HG03039 (cell line): Measurements from ENCODE around the gene ZNF518B.

Experiments used
- ATAC-seq: cut with Tn5 transposase; IDR thresholded peaks from one replicate; pipeline ENCODE4 v1.9.1; 2021; ENCODE audit warnings: mild to moderate bottlenecking, moderate library complexity; ENCODE audit not compliant: unreplicated experiment

The ZNF518B gene, protein sequence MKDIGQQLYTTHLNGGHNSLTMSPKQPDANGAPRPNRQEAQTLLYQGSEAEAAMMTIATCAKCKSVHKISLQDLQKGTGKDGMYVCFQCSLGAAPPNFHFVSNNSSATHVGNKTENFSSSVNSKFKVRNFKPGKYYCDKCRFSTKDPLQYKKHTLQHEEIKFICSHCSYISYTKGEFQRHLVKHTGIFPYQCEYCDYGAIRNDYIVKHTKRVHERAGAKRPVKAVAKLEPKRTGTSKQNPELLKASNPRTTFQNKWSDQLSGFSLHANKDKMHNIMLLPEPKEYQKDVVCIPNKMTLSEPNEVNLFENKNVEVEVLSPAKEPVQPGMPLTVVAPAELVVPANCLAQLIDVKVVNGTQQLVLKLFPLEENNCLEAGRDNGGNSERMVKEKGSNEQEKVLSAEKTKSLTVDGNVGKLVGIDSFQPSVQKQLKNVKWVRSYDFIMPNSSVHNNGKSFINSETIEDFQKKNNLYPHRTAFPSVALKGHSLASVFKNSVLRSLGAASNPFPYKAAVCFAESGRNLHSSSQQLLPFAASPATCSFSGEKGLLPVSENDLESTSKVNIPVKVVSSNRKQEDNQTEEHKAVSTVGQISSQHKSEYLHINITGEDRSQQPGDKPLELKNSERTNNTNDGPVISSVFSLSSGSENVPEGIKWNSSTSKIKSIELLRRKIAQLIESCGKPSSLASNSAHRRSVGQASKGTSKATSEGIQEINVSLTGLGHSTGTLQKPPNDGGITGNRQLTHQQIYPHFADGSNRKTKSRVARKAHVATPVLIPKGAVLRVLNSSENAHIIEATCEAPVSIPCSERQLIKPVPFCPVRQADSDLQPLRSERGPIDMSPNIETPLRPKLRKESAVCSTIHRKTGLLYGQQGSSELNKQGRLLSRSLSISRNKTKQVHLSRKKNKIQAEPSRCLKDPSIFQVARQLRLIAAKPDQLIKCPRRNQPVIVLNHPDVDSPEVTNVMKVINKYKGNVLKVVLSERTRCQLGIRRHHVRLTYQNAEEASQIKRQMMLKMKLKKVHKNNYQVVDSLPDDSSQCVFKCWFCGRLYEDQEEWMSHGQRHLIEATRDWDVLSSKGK

DNA sequence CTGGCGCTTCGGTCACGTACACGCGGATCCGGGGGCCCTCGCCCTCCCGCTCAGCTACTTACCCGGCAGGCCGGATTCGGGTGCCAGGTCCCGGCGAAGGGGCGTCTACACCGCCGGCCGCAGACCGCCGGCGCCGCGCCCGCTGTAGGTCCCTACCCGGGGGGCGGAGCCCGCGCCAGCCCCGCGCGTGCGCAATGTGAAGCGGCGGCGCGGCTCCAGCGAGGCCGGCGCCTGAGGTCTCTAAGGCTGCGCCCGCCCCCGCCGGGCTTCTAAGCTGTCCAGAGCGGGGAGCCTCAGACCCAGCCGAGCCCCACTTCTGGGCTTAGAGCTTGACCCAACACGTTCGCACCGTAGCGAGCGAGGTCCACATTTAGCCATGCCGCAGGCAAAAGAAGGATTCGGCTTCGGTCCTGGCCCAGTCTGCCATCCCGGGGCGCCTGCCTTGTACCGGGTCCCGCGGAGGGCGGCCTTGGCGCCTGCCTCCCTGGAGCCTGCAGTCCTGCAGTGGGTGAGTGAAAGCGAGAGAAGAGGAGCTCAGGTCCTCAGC is at the start of gene ZNF518B:
Gene ZNF518B, minus strand, starts transcription at position 172 of the 547 bp plus-strand sequence. CDS start 11,098 bp downstream, outside the sequence.
- ATAC-seq: peak; percentile 66

DNA sequence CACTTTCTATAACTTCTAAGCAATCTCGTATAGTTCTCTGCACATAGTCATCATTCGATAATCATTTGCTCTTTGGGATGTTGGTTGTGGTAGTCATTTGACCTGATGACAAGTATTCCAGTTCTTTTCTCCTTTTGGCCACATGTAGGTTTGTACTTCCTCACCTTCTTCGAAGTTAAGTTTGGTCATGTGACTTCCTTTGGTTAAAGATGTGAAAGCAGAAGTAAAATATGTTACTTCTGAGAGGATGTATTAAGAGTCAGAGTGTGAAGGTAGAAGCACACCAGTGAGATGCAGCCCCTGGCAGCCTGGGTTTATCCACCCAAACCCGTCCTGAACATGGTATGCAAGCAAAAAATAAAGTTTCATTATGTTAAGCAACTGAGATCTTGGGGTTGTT is 48.9 kb upstream of the ZNF518B start:
- no peak for ATAC-seq

DNA sequence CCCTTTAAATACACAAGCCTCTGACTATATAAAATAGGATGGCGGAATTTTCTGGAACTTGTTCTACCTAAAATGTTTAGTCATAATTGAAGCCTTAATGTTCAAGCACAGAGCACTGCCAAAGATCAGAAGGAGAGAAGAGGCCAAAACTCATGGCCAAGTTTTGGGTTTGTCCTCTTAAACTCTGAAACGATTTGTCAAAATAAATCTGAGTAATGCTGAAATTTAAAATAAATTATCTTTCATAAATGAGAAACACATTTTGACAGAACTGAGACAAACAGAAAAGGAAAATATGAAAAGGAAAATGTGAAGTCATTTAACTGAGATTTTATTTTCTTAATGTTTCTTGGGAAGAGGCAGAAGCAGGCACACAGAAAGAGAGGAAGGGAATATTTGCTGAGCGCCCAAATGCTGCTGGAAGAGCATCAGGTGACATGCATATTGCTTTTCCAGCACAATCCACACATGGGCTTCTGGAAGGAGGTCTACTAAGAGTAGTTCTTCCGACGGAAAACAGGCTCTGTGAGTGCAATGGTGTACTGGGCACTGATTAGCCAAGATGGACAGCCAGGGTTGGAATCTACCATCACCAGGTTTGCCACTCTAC is 47.4 kb upstream of the ZNF518B start:
- ATAC-seq: no peak

DNA sequence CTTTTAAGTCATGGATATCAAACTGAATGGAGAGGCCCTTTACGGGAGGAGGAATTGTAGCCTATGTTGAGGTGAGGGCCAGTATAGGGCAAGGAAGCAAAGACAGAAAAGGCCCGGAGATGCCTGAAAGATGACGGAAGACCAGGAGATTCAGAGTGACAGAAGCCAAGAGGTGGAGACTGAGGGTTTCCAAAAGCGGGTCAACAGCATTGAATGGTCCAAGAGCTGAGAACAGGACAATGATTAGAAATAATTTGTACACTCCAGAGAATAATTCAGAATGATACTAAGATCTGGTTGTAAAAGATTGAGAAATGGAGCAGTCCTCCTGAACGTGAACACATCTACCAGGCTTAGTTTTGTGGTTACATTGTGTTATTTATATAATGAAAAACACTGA is 45.5 kb upstream of the ZNF518B start:
- ATAC-seq: no peak

DNA sequence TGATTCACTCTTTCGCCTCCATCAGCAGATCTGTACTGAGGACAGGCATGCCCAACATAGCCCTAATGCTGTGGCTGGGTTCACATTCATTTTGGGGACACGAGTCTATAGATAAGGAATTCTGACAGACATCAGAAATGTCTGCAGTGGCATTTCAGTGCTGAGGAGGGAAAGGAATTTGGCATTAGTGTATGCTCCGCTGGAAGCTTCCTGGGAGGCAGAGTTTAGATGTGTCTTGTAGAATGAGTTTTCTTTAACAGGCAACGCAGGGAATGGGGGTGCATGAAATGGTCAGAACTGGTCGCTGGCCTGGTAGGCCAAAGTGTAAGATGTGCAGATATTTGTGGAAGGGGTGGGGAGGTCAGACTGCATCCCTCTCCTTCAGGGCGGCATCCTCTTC is 43.5 kb upstream of the ZNF518B start:
- ATAC-seq: no peak

DNA sequence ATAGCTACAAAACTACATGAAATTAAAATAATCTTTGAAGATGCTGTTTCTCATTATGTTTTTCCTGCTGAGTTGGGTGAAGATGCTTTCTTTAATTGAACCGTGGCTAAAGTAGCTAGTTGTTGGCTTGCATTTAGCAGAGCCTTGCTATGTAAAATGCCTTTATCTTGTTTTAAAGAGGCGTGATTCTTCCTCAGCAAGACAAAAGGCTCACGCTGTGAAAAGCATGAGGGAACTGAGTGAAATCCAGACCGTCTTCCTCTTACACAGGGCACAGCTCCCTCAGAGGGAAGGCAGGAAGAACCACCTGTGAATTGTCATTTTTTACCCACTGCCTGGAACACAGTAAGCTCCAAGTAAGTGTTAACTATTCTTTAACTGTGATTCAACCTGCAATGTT is 39.0 kb upstream of the ZNF518B start:
- no peak for ATAC-seq

DNA sequence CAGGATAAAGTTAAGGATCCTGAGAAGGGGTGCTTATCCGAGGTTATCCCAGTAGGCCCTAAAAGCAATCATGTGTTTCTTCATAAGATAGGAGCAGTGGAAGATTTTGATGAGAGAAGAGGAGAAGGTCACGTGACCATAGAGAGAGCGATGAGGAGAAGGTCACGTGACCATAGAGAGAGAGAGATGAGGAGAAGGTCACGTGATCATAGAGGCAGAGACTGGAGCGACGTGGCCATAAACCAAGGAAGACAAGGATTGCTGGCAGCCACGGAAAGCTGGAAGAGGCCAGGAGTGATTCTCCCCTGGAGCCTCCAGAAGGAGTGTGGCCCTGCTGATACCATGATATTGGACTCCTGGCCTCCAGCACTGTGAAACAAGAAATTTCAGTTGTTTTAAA is 38.4 kb upstream of the ZNF518B start:
- ATAC-seq: no peak

DNA sequence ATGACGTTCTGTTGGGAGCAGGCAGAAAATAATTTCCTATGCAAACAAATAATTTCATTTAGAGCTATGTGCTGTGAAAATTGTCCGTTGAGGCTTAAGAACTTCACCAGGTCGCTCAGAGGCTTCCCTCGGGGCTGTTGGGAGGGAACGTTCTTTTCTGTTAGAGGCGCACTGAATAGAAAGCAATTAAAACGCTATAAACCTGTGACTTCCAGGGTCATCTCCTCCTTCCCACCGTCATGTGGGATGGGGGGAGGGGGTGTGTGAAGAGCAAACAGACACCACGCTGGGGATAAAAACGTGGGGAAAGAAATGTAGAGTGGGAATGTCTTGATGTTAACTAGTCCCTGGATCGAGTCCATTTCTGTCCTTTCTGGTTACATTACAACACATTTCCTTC is 35.2 kb upstream of the ZNF518B start:
- no peak for ATAC-seq

DNA sequence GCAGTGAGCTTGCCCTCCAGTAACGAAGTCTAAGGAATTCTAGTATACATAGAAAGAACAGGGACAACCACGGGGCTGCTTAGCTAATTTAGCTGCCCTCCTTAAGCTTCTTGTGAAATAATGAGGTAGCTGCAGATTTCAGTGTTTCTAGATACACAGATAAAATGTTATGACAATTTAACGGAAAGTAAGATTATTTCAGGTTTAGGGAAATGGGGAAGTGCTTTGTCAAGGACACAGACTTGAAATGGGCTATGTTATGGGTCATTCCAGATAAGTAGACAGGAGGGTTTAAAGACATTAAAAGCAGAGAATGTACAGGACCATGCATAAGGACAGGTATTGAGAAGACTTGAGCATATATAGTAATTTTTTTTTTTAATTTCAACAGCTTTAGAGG is 34.2 kb upstream of the ZNF518B start:
- ATAC-seq: no peak

DNA sequence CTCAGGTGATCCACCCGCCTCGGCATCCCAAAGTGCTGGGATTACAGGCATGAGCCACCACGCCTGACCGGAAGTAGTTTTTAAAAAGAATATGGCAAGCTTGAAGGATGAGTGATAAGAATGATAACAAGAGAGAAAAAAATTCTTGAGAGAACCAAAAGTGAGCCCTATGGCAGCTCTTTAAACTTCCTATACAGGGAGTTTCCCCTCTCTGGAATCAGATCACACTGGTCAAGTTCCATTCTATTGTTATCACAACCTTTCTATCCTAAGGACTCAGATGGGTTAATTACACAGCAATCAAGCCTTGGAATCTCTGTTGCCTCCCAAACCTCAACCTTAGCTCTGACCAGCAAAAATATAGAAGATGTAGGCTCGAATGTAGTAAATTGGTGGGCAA is 33.8 kb upstream of the ZNF518B start:
- ATAC-seq: no peak

DNA sequence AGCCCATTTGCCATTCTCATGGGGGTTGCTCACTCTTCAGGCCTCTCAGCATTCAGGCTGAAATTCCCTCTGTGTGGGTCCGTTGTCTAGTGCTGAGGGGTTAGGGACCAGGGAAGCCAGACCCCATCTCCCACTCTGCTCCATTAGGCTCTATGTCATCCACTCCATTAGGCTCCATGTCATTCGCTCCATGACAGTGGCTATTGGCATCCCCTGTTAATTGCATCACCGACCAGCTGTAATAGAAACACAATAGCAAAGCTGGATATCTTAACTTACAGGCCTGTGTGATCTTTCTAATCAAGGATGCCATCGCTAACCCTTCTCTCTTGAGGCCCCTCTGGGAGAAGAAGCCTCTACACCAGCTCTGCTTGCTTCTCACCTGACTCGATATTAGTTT is 25.7 kb upstream of the ZNF518B start:
- ATAC-seq: no peak

DNA sequence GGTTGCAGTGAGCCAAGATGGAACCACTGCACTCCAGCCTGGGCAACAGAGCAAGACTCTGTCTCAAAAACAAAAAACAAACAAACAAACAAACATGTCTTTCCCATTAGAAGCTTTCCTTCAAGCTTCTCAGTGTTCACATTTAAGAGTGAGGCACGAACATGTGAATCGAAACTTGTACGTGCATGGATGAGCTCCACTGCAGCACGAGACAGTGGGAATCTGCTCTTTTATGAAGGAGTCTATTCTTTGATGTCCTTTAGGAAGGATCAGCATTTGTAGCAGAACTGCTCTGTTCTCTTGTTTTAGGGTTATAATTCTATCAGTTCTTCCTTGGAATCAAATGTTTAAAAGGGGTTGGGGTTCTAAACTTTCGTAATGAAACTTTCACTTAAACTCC is 23.4 kb upstream of the ZNF518B start:
- ATAC-seq: no peak

DNA sequence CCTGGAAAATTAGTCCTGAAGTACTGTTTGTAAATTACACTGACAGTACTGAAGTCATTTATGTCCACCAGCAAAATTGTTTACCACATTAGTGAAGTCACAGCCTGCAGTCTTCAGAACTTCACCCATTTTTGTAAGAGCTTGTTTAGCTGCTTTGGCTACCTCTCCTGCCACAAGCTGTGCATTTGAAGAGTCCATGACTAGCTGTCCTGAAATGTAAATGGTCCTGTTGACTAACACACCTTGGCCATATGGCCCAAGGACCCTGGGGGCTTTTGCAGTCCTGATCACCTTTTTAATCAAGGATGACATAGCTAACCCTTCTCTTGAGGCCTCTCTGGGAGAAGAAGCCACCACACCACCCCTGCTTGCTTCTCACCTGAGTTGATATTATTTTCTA is 21.4 kb upstream of the ZNF518B start:
- ATAC-seq: no peak

DNA sequence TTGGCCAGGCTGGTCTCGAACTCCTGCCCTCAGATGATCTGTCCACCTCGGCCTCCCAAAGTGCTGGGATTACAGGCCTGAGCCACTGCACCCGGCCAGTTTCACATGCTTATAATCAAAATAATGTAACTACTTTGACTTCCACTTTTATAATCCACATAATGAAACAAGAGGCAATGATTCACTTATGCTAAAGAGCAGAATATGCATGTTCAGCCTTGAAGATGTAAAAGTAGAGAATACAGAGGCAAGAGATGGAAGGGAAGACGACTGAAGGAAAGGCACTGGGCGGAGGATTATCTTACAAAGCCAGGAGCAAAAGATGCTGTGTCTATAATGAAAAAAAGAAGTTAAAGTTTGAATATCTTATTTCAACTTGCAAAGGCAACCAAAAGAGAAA is 13.3 kb upstream of the ZNF518B start:
- no peak for ATAC-seq

DNA sequence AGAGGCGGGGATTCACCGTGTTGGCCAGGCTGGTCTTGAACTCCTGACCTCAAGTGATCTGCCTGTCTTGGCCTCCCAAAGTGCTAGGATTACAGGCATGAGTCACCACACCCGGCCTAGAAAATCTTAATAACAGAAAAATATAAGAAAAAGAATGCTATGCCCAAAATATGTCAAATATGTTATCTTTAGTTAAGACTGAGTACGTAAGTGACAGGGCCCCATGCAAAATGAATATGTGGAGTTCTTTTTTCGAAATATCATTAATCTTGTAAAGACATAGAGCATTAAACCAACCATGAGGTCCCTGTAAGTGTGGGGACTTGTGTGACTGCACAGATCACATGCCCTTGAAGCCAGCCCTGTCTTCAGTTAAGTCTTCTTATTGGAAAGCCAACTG is 8.9 kb upstream of the ZNF518B start:
- no peak for ATAC-seq

DNA sequence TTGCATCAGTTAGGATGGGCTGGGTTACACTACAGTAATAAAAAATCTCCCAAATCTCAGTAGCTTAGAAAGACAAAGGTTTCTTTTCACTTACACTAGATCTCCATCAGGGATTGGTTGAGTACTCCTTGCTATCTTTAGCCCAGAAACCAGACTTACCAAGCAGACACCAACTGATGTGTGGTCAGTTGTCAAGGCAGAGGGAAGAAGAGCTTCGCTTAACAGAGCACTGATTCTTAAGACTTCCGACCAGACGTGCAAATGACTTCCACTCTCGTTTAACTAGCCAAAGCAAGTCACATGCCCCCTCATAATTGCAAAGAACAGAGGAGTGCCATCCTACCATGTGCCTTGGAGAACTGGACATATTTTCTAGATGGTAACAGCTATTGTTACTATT is 5.7 kb upstream of the ZNF518B start:
- ATAC-seq: no peak

DNA sequence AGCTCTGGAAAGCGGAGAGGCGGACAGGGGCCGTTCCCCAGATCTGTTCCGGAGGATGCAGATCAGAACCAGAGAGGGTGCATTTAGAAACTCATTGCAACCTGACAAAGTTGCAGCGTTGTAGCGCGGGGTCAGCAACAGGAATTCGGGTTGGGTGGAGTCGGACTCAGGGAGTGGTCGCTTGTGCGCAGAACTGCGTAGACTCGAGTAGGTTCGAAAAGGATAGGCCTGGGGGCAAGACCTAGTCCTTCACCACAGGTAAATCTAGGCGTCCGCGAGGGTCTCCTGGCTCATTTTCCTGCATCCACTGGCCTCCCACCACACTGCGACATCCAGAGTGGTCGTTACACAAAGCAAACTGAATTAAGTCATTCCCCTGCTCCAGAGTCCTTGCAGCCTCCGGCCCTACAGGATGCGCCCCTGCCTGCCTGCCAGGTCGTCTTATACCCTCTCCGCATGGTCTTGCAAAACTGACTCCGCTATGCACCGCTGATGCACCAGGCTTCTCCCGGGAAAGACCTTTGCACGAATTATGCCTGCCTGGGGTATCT is 4.7 kb upstream of the ZNF518B start:
- no peak for ATAC-seq

DNA sequence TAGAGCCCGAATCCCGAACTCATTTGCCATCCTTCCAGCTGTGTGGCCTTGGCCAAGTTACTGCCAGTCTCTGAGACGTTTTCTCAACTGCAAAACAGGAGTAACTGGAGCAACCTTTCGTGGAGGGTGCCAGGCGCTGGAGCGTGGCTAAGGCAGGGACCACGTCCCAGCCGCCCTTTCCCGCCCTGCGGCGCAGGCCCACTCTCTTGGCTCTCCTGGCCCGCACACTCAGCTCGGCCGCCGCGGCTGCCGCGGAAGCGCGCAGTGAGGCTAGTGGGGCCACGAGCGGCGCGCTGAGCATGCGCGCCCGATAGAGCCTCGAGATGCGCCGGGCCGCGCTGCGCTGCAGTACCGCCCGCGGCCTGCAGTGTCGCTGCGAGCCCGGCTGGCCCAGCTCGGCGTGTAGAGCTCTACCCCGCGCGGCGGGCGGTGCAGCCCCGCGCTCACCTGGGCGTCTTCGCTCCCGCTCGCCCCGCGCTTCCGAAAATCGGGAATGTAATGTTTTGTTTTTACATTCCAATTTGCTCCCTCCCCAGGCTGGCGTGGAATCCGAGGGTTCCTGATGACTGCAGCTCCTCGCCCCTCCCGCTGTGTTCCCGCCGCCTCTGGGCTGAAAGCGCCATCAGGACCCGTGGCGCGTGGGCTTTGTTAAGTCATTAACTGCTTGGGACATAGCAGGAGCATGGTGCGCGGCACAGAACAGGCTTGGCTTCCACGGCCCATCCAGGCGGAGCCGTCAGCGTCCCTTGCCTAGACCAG is 4.0 kb upstream of the ZNF518B start:
- ATAC-seq: peak; percentile 66

DNA sequence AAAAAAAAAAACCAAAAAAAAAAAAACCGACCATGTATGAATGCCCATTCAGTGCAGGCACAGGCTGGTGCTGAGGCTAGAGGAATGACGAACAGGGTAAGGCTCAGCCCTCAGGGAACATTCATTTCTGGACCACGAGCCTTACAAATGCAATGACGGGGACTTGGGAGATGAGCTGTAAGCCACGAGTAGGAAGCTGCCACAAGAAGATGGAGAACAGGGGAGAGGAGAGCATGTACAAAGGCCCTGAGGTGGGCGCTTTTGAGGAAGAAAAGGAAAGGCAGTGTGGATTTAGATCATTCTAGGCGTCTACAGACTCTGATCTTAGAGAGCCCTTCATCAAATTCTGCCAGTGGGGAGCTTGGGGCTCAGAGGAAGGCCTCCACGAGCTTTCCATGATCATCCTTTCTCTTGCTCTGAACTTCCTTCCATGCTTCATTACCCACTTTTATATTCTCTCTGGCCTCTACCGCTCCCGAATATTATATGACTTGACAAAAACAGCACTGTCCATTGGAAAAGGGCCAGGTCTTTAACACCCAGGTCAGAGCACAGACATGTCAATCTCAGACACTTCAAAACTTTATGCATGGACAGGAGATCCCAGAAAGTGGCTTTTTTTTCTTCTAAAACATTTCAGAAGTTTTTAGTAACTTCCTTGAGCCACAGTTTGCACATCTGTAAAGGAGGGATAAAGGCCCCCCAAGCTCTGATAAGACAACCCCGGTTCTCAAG is 3.3 kb upstream of the ZNF518B start:
- no peak for ATAC-seq
